Vagina (tissue), 2 donors: Measurements from ENCODE around the gene CTNNA3.

Source experiments
- POLR2A ChIP-seq, 2 donors: fragments of 450-650 bp; IDR thresholded peaks; one replicate each; pipeline ENCODE4 v1.6.1; 2017; ENCODE audit warnings: antibody characterized with exemption in 2 of 2, mild to moderate bottlenecking in 2 of 2, moderate library complexity in 2 of 2
- POLR2AphosphoS5 ChIP-seq, 2 donors: sonication (generic); formaldehyde crosslinking; IDR thresholded peaks; one replicate each; pipeline ENCODE4 v1.9.0; 2017; ENCODE audit warnings: antibody characterized with exemption in 2 of 2, mild to moderate bottlenecking in 2 of 2, low read depth in 1 of 2; ENCODE audit not compliant: insufficient read depth in 1 of 2
- TF ChIP-seq, protein P1 (sequence below), 3 experiments: fragments of 450-650 bp in 2 of 3; fragments of 200-600 bp in 1 of 3; sonication (generic) in 1 of 3; IDR thresholded peaks; one replicate each; pipeline ENCODE4 v1.5.1; 2017 to 2019; ENCODE audit warnings: antibody characterized with exemption in 3 of 3, mild to moderate bottlenecking in 2 of 3, moderate library complexity in 2 of 3

- TF ChIP-seq, protein P1, sequence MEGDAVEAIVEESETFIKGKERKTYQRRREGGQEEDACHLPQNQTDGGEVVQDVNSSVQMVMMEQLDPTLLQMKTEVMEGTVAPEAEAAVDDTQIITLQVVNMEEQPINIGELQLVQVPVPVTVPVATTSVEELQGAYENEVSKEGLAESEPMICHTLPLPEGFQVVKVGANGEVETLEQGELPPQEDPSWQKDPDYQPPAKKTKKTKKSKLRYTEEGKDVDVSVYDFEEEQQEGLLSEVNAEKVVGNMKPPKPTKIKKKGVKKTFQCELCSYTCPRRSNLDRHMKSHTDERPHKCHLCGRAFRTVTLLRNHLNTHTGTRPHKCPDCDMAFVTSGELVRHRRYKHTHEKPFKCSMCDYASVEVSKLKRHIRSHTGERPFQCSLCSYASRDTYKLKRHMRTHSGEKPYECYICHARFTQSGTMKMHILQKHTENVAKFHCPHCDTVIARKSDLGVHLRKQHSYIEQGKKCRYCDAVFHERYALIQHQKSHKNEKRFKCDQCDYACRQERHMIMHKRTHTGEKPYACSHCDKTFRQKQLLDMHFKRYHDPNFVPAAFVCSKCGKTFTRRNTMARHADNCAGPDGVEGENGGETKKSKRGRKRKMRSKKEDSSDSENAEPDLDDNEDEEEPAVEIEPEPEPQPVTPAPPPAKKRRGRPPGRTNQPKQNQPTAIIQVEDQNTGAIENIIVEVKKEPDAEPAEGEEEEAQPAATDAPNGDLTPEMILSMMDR (IDR thresholded peaks at IDR 0.05), result no peak
- no peak for TF ChIP-seq POLR2AphosphoS5 (IDR thresholded peaks at IDR 0.05; ENCODE audit: insufficient read depth in 1 of 2, low read depth in 1 of 2)
- TF ChIP-seq POLR2A (IDR thresholded peaks at IDR 0.05), result no peak
Observed at GRCh38 chr10:66085906-66086305, 1610.1 kb downstream of the CTNNA3 start.
